MM.1S (cell line): ENCODE measurements around the gene DCHS2.

Experiments used
- DNase-seq: peaks from one replicate; pipeline ENCODE4 v3.0.0-alpha.2; 2015
- H2AFZ ChIP-seq: fragments of 300-600 bp; sonication (generic); 2 replicates; pipeline ENCODE4 v1.6.0; 2016; ENCODE audit warnings: antibody characterized with exemption, low read length
- H3F3A ChIP-seq: fragments of 300-600 bp; sonication (generic); 2 replicates; pipeline ENCODE4 v1.6.1; 2016; ENCODE audit warnings: mild to moderate bottlenecking, antibody characterized with exemption, low read length, moderate library complexity, mixed read lengths; ENCODE audit not compliant: insufficient read depth
- H3K27ac ChIP-seq: fragments of 300-600 bp; sonication (generic); 2 replicates; pipeline ENCODE4 v1.5.1; 2016; ENCODE audit warnings: mild to moderate bottlenecking, low read length
- H3K27me3 ChIP-seq: fragments of 300-600 bp; sonication (generic); replicated peaks from 2 replicates; pipeline ENCODE4 v1.6.0; 2016; ENCODE audit warnings: low read length; ENCODE audit not compliant: insufficient read depth
- H3K36me3 ChIP-seq: fragments of 300-600 bp; sonication (generic); replicated peaks from 2 replicates; pipeline ENCODE4 v1.6.1; 2016; ENCODE audit warnings: mild to moderate bottlenecking, low read length, mixed read lengths; ENCODE audit not compliant: insufficient read depth
- H3K4me1 ChIP-seq: fragments of 300-600 bp; sonication (generic); 2 replicates; pipeline ENCODE4 v1.6.1; 2016; ENCODE audit warnings: low read length, mixed read lengths
- H3K4me2 ChIP-seq: fragments of 300-600 bp; sonication (generic); 2 replicates; pipeline ENCODE4 v1.6.0; 2016; ENCODE audit warnings: low read depth, low read length
- H3K4me3 ChIP-seq: fragments of 300-600 bp; sonication (generic); 2 replicates; pipeline ENCODE4 v1.5.1; 2016; ENCODE audit warnings: low read length, mixed read lengths
- H3K79me2 ChIP-seq: fragments of 300-600 bp; sonication (generic); 2 replicates; pipeline ENCODE4 v1.6.1; 2016; ENCODE audit warnings: mixed run types, low read length, mixed read lengths
- H3K9ac ChIP-seq: fragments of 300-600 bp; sonication (generic); 2 replicates; pipeline ENCODE4 v1.6.1; 2016; ENCODE audit warnings: low read length, mixed read lengths
- H3K9me2 ChIP-seq: fragments of 300-600 bp; sonication (generic); replicated peaks from 2 replicates; pipeline ENCODE4 v1.6.1; 2016; ENCODE audit warnings: mild to moderate bottlenecking, low read length, mixed read lengths; ENCODE audit not compliant: insufficient read depth
- H3K9me3 ChIP-seq: fragments of 300-600 bp; sonication (generic); replicated peaks from 2 replicates; pipeline ENCODE4 v1.6.1; 2016; ENCODE audit warnings: mild to moderate bottlenecking, low read length, mixed read lengths; ENCODE audit not compliant: insufficient read depth
- H4K20me1 ChIP-seq: fragments of 300-600 bp; sonication (generic); 2 replicates; pipeline ENCODE4 v1.6.1; 2016; ENCODE audit warnings: mild to moderate bottlenecking, low read length, moderate library complexity, mixed read lengths; ENCODE audit not compliant: insufficient read depth
- EZH2 ChIP-seq: fragments of 300-600 bp; sonication (generic); optimal IDR thresholded peaks from 2 replicates; pipeline ENCODE3; 2017; ENCODE audit warnings: low read depth, mild to moderate bottlenecking, antibody characterized with exemption, low read length, mixed read lengths
- EZH2phosphoT487 ChIP-seq: fragments of 300-600 bp; sonication (generic); IDR thresholded peaks from 2 replicates; pipeline ENCODE4 v1.6.1; 2018; ENCODE audit warnings: antibody characterized with exemption, low read length
- TF ChIP-seq, protein P1 (sequence below): fragments of 300-600 bp; sonication (generic); IDR thresholded peaks from 2 replicates; pipeline ENCODE4 v1.5.1; 2016; ENCODE audit warnings: antibody characterized with exemption, low read length, mixed read lengths

The DCHS2 gene

DNA sequence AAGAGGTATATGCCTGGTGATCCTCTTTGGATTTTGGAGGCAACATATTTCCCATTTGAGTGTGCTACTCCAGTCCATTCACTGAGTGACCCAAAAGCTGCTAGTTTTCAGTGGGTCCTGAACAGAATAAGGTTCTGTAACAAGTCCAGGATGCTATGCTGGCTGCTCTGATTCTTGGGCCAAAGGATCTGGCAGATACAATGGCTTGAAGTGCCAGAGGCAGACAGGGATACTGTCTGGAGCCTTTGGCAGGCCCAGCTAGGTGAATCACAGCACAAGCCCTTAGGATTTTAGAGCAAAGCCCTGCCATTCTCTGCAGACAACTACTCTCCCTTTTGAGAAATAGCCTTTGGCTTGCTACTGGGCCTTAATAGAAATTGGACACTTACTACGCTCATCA lies 40.6 kb downstream of the DCHS2 start:
- TF ChIP-seq, protein P1, sequence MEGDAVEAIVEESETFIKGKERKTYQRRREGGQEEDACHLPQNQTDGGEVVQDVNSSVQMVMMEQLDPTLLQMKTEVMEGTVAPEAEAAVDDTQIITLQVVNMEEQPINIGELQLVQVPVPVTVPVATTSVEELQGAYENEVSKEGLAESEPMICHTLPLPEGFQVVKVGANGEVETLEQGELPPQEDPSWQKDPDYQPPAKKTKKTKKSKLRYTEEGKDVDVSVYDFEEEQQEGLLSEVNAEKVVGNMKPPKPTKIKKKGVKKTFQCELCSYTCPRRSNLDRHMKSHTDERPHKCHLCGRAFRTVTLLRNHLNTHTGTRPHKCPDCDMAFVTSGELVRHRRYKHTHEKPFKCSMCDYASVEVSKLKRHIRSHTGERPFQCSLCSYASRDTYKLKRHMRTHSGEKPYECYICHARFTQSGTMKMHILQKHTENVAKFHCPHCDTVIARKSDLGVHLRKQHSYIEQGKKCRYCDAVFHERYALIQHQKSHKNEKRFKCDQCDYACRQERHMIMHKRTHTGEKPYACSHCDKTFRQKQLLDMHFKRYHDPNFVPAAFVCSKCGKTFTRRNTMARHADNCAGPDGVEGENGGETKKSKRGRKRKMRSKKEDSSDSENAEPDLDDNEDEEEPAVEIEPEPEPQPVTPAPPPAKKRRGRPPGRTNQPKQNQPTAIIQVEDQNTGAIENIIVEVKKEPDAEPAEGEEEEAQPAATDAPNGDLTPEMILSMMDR: no peak
- TF ChIP-seq EZH2phosphoT487 (no peak), EZH2 (no peak)
- Histone ChIP-seq H3K4me2 (no peak overlapping the region), H3K9me3 (no peaks in the 10 kb centered on the region), H4K20me1 (no peaks in the 10 kb centered on the region), H2AFZ (no peak overlapping the region), H3K27me3 (no peaks in the 10 kb centered on the region), H3K4me3 (no peak overlapping the region), H3K79me2 (no peaks in the 10 kb centered on the region), H3K9me2 (no peaks in the 10 kb centered on the region), H3K36me3 (no peaks in the 10 kb centered on the region), H3K4me1 (no peaks in the 10 kb centered on the region), H3K27ac (no peak overlapping the region), H3F3A (no peaks in the 10 kb centered on the region), H3K9ac (no peak overlapping the region)
- no peak for DNase-seq

DNA sequence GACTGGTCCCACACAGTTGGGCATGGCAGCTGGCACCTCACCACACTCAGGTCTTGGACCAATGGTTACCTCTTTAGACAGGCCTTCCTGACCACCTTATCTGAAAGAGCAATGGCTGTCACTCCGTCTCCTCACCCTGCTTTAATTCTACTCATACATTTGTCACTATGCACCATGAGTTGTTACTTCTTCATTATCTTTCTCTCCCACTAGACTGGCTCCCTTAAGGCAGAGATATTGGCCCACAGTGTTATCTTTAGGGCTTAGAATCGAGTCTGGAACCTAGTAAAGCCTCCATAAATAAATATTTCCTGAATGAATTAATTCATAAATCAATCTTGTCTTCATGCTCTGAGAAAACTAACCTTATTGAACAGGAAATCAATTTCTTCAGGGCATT lies 46.6 kb downstream of the DCHS2 start:
- no peaks in the 10 kb centered on the region for H4K20me1 ChIP-seq
- TF ChIP-seq, protein P1: no peak
- no peak for TF ChIP-seq EZH2
- TF ChIP-seq EZH2phosphoT487: no peak
- H3K9me2 ChIP-seq: no peaks in the 10 kb centered on the region
- DNase-seq: no peak
- H3K27ac ChIP-seq: no peak overlapping the region
- no peak overlapping the region for H3K9ac ChIP-seq
- H3K36me3 ChIP-seq: no peaks in the 10 kb centered on the region
- H3K27me3 ChIP-seq: no peaks in the 10 kb centered on the region
- H3F3A ChIP-seq: no peaks in the 10 kb centered on the region
- H3K79me2 ChIP-seq: no peaks in the 10 kb centered on the region
- no peaks in the 10 kb centered on the region for H3K9me3 ChIP-seq
- no peak overlapping the region for H3K4me3 ChIP-seq
- H3K4me1 ChIP-seq: no peaks in the 10 kb centered on the region
- H2AFZ ChIP-seq: no peak overlapping the region
- no peak overlapping the region for H3K4me2 ChIP-seq

DNA sequence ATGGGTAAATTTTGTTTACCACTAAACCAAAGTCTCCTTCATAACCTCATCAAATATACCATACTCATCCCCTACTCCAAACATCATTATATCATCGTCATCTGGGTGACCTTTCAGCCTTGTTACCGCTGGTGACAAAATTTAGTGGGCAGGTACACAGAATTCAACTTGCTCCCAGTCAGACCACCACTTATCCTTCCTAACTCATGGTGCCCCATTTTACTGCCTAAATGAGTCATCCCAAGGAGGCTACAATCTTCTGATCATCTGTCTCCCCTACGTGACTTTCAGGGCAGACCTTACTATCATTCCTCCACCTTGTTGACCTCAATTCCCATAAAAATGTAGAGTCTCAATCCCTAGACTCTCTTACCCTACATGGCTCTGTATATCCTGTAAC lies 49.6 kb downstream of the DCHS2 start:
- Histone ChIP-seq H4K20me1 (no peaks in the 10 kb centered on the region), H3F3A (no peaks in the 10 kb centered on the region)

More for the DNA sequence above, 49.6 kb downstream of the DCHS2 start:
- no peak for DNase-seq
- no peak overlapping the region for H3K27ac ChIP-seq
- H3K79me2 ChIP-seq: no peaks in the 10 kb centered on the region
- H3K4me2 ChIP-seq: no peak overlapping the region
- no peaks in the 10 kb centered on the region for H3K4me1 ChIP-seq
- TF ChIP-seq EZH2 (no peak), EZH2phosphoT487 (no peak)
- TF ChIP-seq, protein P1: no peak
- H3K4me3 ChIP-seq: no peak overlapping the region
- H3K9ac ChIP-seq: no peak overlapping the region
- no peaks in the 10 kb centered on the region for H3K27me3 ChIP-seq
- H3K9me3 ChIP-seq: no peaks in the 10 kb centered on the region
- no peaks in the 10 kb centered on the region for H3K36me3 ChIP-seq
- no peak overlapping the region for H2AFZ ChIP-seq
- no peaks in the 10 kb centered on the region for H3K9me2 ChIP-seq
